DMS153 treated with DMSO at 0.1 percent for 48 hours (cell line): ENCODE results near the gene ECE1.
"Not testable (repeated sequence)": the region's sequence is repeated elsewhere in the genome, so short reads cannot be mapped to it uniquely, and the experiment has no call there.

Source experiments
- DNase-seq: peaks from one replicate; lab custom pipeline; 2025; ENCODE audit not compliant: unreplicated experiment; lab: John Stamatoyannopoulos, UW

The ECE1 gene

DNA sequence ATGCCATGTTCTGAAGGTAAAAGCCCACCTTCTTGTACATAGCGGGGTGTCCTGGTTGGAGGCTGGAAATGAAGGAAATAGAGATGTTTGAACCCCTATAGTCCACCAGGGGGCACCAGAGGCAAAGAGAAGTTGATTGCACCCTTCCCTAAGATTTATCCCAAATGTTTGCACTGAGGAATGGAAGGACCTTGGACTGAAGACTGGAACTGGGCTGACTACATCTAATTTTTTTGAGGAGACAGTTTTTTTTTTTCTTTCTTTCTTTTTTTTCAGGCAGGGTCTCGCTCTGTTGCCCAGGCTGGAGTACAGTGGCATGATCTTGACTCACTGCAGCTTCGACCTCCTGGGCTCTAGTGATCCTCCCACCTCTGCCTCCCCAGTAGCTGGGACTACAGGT lies 58.2 kb downstream of the ECE1 start:
- peak; percentile 74 for DNase-seq

DNA sequence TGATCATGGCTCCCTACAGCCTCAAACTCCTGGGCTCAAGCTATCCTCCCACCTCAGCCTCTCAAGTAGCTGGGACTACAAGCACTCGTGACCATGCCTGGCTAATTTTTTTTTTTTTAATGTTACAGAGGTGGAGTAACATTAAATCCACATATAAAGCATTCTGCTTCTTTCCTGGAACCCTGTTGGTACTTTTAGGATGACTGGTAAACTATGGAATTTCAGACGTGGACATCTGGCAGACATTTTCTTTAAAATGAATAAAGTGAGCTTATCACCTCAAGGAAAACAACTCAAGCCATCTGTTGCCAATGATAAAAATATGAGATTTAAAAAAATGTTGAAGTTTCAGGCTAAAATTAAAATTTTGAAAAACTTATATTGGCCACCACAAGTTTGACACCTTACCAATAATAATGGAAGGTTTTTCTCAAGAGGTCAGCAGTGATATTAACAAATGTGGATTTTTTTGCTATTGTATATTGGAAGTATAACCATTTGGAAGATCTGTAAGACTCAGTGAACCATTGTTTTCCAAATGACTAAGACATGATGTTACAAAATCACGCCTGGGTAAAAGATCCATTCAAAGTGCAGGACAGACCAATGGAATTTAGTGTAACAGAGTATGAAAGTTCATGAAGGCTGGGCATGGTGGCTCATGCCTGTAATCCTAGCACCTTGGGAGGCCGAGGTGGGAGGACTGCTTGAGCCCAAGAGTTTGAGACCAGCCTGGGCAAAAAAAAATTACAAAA lies 60.8 kb downstream of the ECE1 start:
- DNase-seq, result no peak

DNA sequence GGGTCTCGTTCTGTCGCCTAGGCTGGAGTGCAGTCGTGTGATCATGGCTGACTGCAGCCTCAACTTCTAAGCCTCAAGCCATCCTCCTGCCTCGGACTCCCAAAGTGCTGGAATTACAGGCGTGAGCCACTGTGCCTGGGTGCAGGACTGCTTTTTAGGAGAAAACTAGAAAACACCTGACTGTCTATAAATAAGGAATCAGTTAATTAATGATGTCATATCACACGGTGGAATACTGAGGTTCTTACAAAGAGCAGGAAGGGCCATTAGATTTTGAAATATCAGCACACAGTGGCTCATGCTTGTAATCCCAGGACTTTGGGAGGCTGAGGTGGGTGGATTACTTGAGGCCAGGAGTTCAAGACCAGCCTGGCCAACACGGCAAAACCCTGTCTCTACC lies 62.0 kb downstream of the ECE1 start:
- DNase-seq, result not testable (repeated sequence)

GRCh38 chr1:21225065-21225464 lies 65.2 kb downstream of the ECE1 start:
- DNase-seq, result no peak

GRCh38 chr1:21220815-21221214 lies 69.4 kb downstream of the ECE1 start:
- DNase-seq, result peak; percentile 49

GRCh38 chr1:21219674-21220073 lies 70.6 kb downstream of the ECE1 start:
- no peak for DNase-seq

DNA sequence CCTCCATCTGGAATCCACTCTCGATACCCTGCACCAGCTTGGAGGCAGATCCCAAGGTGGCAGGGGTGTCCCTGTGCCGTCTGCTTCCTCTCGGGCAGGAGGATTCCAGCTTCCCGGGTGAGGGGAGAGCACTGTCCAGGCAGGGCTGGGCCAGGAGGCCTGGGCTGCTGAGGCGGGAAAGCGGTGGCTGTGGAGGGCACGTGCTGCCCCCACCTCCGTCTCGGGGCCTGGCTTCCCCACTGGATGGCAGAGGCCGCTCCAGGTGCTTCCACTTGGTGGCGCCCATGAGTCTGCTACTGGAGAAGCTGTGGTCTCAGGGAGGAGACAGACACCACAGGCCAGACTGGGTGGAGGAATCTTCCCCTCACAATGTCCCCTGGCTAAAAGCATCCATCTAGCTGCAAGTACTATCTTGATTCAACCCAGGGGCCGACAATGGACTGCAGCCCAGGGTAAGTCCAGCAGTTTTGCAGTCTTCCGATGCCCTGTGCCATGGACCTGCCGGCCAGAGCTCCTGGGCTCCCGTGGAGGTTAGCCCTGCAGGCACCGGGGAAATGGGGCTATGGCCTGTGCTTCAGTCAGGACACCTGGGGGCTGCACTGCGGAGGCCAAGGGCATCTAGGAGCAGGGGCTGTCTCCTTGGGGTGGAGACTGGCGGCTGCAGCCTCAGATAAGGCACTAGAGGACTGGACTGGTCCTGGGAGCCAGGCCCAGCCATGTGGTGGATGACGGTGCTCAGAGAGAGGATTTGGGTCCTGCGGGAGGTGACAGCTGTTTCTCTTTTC lies 72.3 kb downstream of the ECE1 start:
- DNase-seq, result no peak

DNA sequence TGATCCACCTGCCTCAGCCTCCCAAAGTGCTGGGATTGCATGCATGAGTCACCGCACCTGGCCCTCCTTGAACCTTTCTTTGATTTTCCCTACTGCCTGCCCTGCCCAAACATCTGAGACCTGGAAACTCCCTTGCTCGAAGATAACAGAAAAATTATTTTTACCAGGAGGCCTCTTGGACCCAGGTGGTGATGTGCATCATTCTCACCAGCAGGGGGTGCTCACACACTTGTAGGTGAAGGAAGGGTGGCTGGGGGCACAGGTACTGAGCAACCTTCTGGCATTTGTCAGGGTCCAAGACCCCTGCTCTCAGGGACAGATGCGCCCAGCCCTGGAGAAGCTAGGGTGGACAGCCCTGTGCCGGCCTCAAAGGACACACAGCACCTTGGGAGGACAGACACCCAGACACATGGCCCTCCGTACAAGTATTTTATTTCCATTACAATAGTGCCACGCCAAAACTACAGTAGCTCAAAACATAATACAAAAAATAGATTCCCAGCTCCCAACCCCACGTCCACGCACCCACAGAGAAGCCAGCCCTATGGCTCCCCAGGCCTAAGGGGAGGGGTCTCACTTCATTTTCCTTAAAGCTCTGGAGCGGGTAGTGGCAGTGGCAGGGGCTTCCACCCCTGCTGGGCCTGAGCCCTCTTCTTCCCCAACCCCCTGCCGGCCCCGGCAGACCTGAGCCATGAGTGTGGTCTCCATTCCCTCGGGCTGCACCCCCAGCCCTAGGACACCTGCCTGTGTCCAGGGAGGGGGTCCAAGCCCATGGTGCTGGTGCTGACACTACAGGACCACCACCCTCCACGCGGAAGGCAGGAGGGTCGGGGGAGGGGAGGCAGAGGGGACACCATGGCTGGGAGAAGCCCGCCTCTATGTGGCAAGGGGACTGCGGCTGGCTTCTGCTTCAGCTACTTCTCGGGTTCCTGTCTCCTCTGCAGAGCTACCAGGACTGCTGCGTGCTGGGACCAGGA lies 73.1 kb downstream of the ECE1 start:
- peak; percentile 2 for DNase-seq

- no peak for DNase-seq
Observed at GRCh38 chr1:21212126-21212525, 78.1 kb downstream of the ECE1 start.

DNA sequence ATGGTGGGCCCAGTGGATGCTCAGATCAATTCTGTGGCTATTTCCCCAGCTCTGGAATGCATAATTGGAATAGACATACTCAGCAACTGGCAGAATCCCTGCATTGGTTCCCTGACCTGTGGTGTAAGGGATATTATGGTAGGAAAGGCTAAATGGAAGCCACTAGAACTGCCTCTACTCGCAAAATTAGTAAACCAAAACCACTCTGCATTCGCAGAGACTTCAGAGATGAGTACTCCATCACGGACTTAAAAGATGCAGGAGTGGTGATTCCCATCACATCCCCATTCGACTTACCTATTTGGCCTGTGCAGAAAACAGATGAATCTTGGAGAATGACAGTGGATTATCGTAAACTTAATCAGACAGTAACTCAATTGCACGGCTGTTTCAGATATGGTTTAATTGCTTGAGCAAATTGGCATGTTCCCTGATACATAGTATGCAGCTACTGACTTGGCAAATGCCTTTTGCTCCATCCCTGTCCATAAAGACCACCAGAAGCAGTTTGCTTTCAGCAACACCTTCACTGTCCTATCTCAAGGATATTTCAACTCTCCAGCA lies 82.0 kb downstream of the ECE1 start:
- DNase-seq, result not testable (repeated sequence)

GRCh38 chr1:21206117-21206516 lies 84.1 kb downstream of the ECE1 start:
- no peak for DNase-seq

GRCh38 chr1:21205416-21205815 lies 84.8 kb downstream of the ECE1 start:
- no peak for DNase-seq

DNA sequence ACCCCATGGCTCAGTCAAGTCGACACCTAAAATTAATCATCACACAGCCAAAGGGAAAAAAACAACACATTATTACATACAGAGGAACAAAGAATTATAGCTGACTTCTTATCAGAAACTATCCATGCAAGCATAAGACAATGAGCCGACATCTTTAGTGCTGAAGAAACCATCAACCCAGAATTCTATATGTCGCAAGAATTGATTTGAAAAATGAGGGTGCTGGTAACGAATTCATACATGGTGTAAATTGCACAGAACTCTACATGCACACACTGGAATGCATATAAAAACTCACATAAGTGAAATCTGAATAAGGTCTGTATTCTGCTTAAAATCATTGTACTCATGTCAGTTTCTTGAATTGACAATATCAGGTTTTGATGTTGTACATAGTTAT lies 88.6 kb downstream of the ECE1 start:
- no peak for DNase-seq

- not testable (repeated sequence) for DNase-seq
Observed at GRCh38 chr1:21201238-21201637, 89.0 kb downstream of the ECE1 start.

DNA sequence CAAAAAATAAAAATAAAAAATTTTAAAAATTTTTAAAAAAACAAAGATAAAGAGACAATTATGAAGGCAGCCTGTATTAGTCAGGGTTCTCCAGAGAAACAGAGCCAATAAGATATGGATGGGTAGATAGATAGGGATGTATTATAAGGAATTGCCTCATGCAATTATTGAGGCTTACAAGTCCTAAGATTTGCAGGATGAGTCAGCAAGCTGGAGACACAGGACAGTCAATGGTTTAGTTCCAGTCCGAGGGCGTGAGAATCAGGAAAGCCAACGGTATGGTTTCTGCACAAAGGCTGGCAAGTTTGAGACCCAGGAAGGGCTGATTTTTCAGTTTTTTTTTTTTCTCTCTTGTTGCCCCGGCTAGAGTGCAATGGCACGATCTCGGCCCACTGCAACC lies 89.5 kb downstream of the ECE1 start:
- DNase-seq, result no peak

- no peak for DNase-seq
Observed at GRCh38 chr1:21198929-21199328, 91.3 kb downstream of the ECE1 start.

- DNase-seq, result no peak
Observed at GRCh38 chr1:21192871-21193270, 97.4 kb downstream of the ECE1 start.

DNA sequence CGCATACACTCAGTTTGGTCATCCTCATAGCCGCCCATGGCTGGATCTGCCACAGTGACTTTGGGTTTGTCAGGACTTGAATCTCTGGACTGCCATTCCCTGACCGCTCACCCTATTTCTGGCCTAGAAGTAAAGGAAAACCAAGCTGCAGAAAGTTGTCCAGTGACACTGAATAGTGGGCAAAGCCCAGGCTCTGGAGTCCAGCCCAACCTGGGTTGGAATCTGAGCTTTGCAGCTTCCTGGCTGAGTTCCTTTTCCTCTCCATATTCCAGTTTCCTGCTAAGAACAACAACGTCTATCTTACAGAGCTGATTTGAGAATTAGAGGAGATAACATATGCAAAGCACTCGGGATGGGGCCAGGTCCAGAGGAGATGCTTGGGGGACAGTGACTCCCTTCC lies 98.0 kb downstream of the ECE1 start:
- DNase-seq, result no peak

DNA sequence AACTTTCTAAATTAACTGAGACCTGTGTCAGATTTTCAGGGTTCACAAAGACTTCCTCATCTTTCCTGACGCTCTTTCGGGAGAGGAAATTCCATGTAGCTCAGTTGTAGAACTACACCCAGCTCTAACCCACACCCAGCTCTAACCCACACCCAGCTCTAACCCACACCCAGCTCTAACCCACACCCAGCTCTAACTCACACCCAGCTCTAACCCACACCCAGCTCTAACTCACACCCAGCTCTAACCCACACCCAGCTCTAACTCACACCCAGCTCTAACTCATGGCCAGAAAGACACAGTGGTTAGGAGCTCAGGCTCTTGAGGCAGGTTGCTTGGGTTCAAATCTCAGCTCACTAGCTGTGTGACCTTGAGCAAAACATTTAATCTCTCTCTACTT lies 99.5 kb downstream of the ECE1 start:
- DNase-seq, result not testable (repeated sequence)

DNA sequence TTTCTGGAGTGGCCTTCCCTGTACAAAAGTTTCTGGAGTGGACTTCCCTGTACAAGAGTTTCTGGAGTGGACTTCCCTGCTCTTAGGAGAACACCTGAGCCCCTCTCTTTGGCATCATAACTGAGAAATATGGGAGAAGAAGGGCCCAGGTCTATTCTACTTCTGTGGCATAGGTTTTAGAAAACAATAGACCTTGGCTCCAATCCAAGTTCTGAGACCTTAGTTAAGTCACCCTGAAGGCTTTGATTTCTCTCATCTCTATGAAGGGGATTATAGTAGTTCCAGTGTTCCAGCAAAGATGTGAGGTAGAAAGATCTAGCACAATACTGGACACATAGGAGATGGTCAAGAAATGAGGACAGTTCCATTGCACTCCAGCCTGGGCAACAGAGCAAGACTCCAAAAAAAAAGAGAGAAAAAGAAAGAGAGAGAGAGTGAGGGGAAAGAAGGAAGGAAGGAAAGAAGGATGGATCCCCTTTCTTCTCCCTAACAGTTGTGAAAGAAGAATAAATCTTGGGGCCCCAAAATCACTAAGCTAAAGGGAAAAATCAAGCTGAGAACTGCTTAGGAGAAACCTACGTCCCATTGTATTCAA lies 100.3 kb downstream of the ECE1 start:
- no peak for DNase-seq

DNA sequence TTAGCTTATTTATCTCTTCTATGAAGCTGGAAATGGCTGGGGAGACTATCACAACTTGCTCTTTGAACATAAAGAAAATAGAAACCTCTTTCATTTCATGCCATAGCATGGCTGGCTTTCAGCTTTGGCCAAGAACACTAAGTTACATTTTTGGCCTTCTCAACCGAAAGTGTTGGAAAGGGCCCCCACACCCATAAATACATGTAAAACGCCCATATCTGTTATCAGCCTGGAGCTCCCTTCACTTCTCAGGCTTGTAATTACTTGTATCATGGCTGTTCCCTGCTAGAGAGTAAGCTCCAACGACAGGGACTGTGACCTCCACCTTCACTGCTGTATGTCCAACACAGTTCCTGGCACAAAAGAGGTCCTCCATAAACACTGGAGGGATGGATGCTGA lies 100.8 kb downstream of the ECE1 start:
- no peak for DNase-seq
